Activated naive CD4-positive, alpha-beta T cell treated with Interleukin-2 at 50 U/mL for 16 hours (primary cell): ENCODE measurements around the gene MAGEB18.

Experiments used
- DNase-seq: peaks from one replicate; pipeline ENCODE4 v3.0.0-alpha.2; 2020

MAGEB18 gene

DNA sequence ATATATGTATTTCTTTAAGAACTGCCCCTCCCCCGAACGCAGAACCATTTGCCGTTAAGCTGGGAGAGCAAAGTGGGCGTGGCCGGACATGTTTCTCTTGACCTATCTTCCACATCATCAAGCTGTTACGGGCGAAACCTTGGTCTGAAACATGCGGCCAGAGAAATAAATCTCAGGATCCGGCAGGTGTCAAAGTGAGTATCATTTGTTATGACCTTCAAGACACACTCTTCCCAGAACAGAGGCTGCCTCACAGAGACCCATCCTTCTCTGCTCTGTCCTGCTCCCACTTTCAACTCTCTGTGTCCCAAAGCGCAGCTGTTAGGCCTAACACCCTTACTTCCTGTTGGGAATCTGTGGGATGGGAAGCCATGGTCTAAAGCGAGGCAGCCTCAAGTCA, at the start of gene MAGEB18:
Gene MAGEB18, plus strand, starts transcription at position 70 of the 400 bp plus-strand sequence. CDS start 643 bp downstream, outside the sequence.
- no peak for DNase-seq

DNA sequence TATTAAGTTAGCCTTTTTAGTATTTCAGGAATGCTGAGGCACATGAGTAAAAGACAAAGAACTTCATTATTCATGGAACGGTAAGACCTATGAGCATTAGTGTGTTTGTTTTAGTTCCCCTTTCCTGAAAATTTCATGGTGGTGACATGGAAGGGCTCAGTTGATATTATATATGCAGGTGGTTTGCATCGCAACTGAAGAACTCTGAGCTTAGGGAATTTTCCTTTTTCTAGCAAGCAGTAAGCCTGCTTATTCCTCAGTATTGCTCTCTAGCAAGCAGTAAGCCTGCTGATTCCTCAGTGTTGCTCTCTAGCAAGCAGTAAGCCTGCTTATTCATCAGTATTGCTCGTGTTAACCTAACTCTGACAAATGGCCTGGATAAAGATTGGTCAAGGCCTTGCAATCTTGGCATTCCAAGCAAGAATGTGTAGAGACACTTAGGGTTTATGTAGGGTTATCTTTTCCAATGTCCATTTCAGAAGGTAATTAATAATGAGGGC, 37.7 kb upstream of the MAGEB18 start:
- DNase-seq, result no peak

DNA sequence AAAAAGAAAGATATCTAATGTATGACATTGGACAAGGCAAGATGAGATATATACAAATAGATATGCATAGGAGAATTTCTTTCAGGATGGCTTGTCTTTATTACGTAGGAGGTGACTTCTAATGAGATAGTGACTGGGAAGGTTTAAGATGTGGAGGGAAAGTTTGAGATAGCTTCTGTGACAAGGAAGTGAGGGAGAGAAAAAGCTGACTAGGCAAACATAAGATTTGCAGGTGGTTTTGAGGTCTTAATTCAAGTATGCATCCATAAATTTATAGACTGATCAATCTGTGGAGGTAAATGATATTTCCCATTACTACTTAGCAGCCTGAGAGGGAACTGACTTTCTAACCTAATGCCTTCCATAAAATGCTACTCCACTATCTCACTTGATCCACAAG, 29.0 kb upstream of the MAGEB18 start:
- no peak for DNase-seq

DNA sequence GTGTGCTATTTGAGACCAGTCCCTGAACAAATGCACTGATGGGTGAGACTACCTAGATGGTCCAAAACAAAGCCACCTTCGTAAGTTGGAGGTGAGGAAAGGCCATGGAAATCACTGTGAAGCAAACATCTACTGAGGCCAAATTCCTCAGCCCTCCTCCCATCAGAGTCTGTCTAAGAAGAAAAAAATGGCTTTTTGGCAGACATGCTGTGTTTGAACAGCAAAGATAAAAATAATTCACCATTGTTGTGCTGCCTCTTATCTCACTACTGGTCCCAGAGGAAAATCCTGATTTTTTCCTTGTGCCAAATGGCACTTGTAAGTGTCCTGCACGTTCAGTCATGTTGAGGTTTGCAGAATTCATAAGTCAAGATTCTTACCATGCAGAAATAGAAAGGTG, 7.9 kb downstream of the MAGEB18 start:
- DNase-seq, result no peak

DNA sequence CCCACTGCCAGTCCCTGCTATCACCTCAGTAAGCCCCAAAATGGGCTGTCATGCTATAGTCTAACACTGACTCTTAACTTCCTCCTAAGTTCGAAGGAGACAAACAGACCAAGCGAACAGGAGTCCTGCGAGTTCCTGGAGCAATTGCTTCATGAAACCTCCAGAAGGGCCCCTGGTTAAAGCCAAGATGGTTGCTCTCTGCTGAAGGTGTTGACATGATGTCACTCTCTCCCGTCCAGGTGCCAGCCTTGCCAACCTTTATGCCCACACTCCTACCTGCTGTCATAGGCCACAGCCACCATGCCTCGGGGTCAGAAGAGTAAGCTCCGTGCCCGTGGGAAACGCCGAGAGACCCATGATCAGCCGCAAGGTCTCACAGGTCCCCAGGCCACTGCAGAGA, 22.2 kb downstream of the MAGEB18 start, which contains the start of gene MAGEB6B:
Gene MAGEB6B, plus strand, starts transcription at position 301 of the 400 bp plus-strand sequence. Its CDS starts 0 bp downstream, at position 301.
- DNase-seq, result no peak
